OCI-LY7 (cell line): Measurements from ENCODE around the gene MISFA.

Experiments used
- EZH2phosphoT487 ChIP-seq: fragments of 200-600 bp; sonication (generic); IDR thresholded peaks from 2 replicates; pipeline ENCODE4 v1.6.1; 2018; ENCODE audit warnings: low read depth, borderline replicate concordance, mild to moderate bottlenecking, mixed run types, antibody characterized with exemption, low read length, moderate library complexity, mixed read lengths
- TF ChIP-seq, protein P1 (sequence below): fragments of 200-600 bp; sonication (generic); conservative IDR thresholded peaks from 2 replicates; pipeline ENCODE4 v1.5.1; 2014; ENCODE audit warnings: mild to moderate bottlenecking, antibody characterized with exemption, low read length, moderate library complexity, mixed read lengths

DNA sequence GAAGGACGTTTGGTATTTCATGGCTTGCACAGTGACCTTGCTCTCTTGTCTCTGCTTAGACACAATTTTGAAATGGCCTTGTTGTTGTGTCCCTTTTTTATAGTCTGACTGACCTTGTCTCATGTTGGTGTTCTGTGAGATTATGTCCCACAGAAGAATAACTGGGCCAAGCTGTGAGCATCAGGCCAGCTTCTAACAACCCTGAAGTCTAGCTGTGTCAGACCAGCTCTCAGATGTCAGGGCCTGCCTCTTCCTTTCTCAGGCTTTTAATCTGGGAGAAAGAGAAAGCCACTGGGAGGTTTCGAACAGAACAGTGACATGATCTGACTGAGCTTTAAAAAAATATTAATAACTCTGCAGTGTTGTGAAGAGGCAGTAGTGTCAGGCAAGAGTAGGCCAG lies 9.0 kb upstream of the MISFA start:
- TF ChIP-seq, protein P1, sequence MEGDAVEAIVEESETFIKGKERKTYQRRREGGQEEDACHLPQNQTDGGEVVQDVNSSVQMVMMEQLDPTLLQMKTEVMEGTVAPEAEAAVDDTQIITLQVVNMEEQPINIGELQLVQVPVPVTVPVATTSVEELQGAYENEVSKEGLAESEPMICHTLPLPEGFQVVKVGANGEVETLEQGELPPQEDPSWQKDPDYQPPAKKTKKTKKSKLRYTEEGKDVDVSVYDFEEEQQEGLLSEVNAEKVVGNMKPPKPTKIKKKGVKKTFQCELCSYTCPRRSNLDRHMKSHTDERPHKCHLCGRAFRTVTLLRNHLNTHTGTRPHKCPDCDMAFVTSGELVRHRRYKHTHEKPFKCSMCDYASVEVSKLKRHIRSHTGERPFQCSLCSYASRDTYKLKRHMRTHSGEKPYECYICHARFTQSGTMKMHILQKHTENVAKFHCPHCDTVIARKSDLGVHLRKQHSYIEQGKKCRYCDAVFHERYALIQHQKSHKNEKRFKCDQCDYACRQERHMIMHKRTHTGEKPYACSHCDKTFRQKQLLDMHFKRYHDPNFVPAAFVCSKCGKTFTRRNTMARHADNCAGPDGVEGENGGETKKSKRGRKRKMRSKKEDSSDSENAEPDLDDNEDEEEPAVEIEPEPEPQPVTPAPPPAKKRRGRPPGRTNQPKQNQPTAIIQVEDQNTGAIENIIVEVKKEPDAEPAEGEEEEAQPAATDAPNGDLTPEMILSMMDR: no peak
- no peak for TF ChIP-seq EZH2phosphoT487
